Renal pelvis (tissue), 4 donors: Measurements from ENCODE around the gene EPC2. TPM values are rescaled to one million over a fixed set of nuclear protein-coding genes. Genes with fewer than 3 reads are reported as not detected.
"Not testable (repeated sequence)": the region's sequence is repeated elsewhere in the genome, so short reads cannot be mapped to it uniquely, and the experiment has no call there.

Experiments used
- DNase-seq: peaks from one replicate; pipeline ENCODE4 v3.0.0-alpha.2; 2013
- polyA plus RNA-seq, 3 donors: library from polyadenylated mRNA; unstranded; fragments of 120-200 nt; gene quantifications; one replicate each; pipeline ENCODE4 v1.2.1, GENCODE V29; 2013; ENCODE audit not compliant: insufficient read length in 3 of 3

Gene EPC2
- polyA plus RNA-seq, 3 donors, result 43.4 to 44.9 (median 43.7) TPM

DNA sequence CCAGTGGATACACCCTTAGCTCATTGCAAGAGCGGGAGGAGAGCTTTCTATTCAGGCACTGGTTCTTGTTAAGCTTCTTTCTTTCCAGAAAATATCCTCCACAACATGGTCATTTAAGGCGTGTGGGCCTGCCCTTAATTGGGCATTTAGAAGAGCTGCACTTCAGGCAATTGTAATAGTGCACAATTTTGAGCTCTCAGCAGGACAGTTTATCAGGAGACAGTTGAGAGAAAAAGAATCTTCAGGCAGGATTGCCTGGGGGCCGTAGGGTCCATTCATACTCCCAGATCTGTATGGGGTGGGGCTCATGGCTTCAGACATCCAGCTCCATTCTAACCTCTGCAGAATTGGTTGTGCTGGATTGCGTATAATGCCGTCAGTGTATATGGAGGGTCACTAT is 6.0 kb upstream of the EPC2 start:
- no peak for DNase-seq

- no peak for DNase-seq
These were observed 3.8 kb upstream of the EPC2 start for GRCh38 chr2:148640767-148641166.

DNA sequence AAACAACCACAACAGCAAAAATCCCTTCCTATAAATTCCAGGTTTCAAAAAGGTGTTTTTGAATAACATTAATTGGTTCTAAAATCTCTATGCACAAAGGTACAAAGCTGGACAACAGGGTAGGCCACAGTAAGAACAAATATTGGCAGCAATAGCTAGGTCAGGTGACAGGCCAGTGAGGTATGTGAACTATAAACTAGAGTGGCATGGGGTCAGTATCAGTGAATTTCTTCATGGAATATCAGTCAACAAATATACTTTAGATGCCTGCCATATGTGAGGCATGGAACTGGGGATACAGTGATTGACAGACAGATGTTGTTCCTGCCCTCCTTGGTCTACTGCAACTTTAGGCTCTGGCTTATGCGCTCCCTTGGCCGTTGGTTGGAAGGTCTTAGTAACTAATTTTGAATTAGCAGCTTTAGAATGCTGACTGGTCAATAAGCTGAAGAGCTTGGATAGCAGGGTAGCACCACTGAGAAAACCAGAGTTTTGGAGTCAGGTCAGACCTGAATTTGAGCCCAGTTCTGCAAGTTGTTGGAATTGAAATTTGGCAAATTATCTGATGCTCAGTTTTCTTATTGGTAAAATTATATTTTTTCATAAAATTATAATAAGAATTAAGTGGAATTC is 2.3 kb upstream of the EPC2 start:
- DNase-seq, result no peak

DNA sequence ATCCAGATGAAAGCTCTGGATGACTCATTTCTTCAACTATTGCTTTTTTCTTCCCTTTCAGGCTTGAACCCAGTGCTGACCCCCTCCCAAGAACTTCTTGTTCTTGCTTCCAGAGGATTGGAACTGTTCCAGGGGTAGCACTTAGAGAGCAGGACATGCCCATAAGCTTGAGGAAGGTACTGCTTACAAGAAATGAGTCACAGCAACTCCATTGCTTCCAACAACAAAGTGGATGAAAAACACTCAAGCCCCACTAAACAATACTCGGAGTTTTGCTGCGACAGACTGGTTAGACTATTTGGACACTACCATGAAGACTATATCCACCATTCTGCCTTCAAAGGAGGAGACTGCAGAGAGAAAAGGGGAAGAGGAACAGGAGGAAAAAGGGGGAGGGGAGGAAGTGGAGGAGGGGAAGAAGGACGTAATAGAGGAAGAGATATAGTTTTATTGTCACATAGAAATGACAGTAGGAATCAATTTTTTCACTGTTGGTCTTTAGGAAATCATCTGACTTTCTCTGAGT is 1.6 kb upstream of the EPC2 start:
- DNase-seq, result no peak

GRCh38 chr2:148643421-148643820 is 1.1 kb upstream of the EPC2 start:
- DNase-seq, result no peak

GRCh38 chr2:148644883-148645538 is 460 bp downstream of the EPC2 start:
- DNase-seq, result peak; percentile 96

DNA sequence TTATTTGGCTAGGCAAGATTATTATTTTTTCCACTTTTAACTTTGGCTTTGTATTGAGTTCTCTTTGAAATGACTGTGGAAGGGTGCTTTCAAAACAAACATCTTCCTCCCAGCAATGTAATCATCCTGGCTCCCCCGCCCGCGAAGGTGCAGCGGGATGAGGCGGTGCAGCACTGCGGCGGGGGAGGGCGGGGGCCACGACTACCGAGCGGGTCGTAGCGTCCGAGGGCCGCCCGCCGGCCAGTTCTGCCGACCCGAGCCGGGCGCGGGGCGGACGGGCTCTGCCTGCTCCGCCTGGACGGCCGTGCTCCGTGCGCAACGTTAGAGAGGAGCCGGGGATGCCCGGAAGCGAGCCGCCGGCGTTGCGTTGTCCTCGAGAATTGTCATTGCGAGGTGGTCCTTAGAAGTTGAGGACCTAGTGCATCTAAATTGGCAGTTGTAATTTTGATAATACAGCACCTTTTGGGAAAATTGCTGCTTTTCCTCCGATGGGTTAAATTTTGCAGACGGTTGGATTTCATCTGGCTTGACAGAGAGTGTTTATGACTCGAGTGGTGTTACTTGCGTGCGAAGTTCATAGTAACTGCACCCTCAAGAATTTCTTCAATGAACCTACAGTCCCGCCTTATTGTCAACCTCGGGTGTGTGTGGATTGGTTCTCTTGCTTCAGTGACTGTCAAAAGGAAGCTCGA is 1.1 kb downstream of the EPC2 start:
- DNase-seq, result peak; percentile 53

DNA sequence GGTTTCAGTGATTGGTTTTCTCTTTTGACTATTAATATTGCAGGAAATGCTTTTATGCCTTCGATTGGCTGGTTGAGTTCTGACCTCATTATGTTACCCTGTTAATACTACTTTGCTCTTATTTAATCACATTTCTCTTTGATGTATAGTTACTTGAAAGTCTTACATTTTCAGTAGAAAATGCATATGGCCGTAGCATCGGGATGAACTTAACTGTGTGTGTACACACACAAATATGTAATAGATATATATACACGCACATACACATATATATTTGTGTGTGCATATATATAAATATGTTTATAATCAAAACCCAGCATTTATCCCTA is 1.6 kb downstream of the EPC2 start:
- no peak for DNase-seq

- not testable (repeated sequence) for DNase-seq
These were observed 3.2 kb downstream of the EPC2 start for GRCh38 chr2:148647711-148648110.

DNA sequence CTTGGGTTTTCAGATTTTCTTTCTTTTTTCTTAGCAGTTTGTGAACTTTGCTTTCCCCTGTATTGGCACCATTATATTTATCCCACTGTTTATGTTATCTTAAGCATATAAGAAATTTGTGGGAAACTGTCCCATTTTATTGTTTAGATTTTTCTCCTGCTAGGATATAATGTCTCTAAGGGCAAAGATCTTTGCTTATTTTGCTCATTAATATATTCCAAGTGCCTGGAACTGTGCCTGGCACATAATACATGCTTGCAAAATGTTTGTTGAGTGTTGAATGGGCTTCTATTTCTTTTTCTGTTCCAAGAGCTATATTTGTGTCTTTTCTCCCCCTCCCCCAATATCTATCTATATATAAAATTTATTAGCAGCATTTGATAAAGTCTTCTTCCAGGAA is 5.4 kb downstream of the EPC2 start:
- no peak for DNase-seq

GRCh38 chr2:148650881-148651280 is 6.3 kb downstream of the EPC2 start:
- DNase-seq, result no peak

DNA sequence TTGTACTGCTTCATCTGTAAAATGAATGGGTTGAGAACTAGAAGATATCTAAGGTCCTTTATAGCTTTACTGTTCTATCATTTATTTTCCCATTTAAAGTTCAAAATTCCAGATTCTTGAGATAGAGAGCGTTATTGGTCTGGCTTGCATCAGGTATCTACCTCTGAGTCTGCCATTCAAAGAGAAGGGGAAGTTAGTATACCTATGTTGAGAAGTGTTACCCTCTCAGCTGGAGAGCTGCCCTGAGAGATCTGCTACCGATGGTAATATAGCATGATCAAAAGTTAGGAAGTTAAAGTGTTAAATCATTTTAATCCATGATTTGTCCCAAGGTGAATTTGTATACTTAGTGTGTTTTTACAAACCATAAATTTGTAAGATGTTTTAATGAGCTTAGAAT is 7.4 kb downstream of the EPC2 start:
- no peak for DNase-seq

DNA sequence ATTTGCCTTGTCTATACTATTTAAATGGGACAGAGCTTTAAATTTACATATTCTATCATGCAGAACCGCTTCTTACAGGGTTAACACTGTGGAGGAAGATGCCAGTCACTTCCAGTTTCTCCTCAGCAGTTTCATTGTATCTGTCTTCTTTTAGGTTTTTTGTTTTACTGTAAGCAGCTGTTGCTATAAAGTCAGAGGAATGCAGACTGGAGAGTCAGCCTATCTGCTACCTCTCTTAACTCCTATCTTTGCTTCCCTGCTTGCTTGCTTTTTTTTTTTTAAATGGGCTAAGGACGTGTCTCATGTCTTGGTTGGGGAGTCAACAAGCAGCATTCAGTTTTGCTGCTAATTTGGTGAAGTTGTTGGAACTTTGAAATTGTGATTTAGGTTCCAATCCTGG is 8.9 kb downstream of the EPC2 start:
- no peak for DNase-seq

DNA sequence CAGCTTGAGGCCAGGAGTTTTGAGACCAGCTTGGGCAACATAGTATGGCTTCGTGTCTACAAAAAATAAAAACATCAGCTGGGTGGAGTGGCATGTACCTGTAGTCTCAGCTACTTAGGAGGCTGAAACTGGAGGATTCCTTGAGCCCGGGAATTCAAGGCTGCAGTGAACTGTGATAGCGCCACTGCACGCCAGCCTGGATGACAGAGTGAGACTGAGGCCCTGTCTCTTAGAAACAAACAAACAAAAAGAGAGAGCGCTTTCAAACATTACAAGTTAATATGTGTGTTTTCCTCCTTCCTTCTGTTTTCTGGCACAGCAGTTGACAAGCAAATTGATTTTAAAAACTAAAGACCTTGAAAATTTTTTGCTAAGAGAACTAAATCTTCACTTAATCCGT is 9.9 kb downstream of the EPC2 start:
- DNase-seq, result no peak

GRCh38 chr2:148656516-148656915 is 12.0 kb downstream of the EPC2 start:
- no peak for DNase-seq

- DNase-seq, result no peak
These were observed 14.5 kb downstream of the EPC2 start for GRCh38 chr2:148658807-148659722.

- no peak for DNase-seq
These were observed 16.4 kb downstream of the EPC2 start for GRCh38 chr2:148660999-148661398.

GRCh38 chr2:148662332-148662731 is 17.8 kb downstream of the EPC2 start:
- DNase-seq, result not testable (repeated sequence)

DNA sequence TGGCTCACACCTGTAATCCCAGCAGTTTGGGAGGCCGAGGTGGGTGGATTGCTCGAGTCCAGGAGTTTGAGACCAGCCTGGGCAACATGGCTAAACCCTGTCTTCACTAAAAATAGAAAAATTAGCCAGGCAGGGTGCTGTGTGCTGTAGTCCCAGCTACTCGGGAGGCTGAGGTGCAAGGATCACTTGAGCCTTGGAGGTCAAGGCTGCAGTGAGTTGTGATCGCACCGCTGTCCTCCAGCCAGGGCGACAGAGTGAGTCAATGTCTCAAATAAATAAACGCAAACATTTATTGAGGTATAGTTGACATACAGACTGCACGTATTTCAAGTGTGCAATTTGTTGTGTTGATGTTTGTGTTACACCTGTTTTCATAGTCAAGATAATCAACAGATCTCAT is 19.7 kb downstream of the EPC2 start:
- DNase-seq, result no peak

DNA sequence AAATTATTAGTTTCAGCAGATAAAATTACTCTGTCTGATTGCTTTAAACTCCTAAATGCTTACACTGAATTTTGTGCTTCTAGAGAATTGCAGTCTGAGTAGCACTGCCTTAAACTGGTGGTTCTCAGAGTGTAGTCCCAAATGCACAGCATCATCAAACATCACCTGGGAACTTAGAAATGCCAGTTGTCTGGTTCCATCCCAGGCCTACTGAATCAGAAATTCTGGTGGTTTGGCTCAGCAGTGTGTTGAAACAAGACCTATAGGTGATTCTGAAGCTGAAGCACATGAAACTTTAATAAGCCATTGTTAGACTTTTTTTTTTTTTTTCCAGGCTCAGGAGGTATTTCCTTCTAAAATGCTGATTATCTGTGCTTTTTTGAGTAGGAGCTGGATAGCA is 22.0 kb downstream of the EPC2 start:
- no peak for DNase-seq

DNA sequence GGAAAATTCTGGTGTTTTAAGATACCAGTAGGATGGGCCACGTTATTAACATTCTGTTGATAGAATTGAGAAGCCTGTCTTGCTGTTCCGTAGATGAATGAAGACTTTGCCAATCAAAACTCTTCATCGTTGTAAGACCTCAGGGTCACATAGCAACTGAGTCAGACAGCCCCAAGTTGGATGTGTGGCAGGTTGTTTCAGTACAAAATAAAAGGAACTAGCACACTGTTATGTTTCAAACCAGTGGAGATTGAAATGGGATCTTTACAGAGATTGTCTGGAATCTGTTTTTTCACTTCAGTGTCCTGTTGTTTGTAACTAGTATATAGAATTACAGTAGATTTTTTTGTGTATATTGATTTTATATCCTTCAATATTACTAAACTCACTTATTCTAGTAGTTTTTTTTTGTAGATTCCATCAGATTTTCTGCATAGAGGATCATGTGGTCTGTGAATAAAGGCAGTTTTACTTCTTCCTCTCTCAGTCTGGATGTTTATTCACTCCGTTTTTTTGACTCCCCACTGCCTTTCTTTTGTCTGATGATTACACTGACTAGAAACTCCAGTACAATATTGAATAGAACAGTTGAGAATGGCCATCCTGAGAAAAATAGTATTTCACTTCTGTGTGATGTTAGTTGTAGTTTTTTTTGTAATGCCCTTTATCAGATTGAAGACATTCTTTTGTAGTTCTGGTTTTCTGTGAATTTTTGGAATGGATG is 22.7 kb downstream of the EPC2 start:
- DNase-seq, result no peak

DNA sequence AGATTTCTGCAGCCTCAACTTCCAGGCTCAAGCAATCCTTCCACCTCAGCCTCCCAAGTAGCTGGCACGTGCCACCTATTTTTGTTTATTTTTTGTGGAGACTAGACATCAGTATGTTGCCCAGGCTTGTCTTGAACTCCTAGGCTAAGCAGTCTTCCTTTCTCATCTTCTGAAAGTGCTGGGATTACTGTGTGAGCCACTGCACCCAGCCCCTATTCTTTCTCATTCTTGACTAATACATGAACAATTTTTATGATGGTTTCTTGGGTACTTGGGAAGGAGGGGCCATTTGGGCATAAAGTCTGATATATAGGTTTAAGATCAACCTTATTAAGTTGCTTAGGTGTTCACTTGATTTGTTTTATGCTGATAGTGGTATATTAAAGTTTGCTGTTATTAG is 26.2 kb downstream of the EPC2 start:
- no peak for DNase-seq
